GM20000 (cell line): Measurements from ENCODE around the gene MAVS.

ENCODE experiments used
- DNase-seq: peaks from one replicate; pipeline ENCODE4 v3.0.0; 2012; ENCODE audit warnings: low spot score
- CTCF ChIP-seq: IDR thresholded peaks from 2 replicates; pipeline ENCODE4 v1.5.1; 2012; ENCODE audit warnings: mild to moderate bottlenecking, control low read depth; ENCODE audit errors: extremely low read depth, missing control alignments

MAVS gene

GRCh38 chr20:3898639-3899038 lies 52.0 kb downstream of the MAVS start:
- DNase-seq = no peak
- no peak for TF ChIP-seq CTCF

- DNase-seq = no peak
- TF ChIP-seq CTCF = no peak
Measured at GRCh38 chr20:3900187-3900604, 53.6 kb downstream of the MAVS start.

GRCh38 chr20:3901028-3901705 lies 54.5 kb downstream of the MAVS start:
- no peak for TF ChIP-seq CTCF
- no peak for DNase-seq

- DNase-seq = no peak
- TF ChIP-seq CTCF = no peak
Measured at GRCh38 chr20:3901706-3902440, 55.2 kb downstream of the MAVS start.

- no peak for DNase-seq
- no peak for TF ChIP-seq CTCF
Measured at GRCh38 chr20:3902446-3902845, 55.8 kb downstream of the MAVS start.

GRCh38 chr20:3904224-3904623 lies 57.6 kb downstream of the MAVS start:
- TF ChIP-seq CTCF = no peak
- DNase-seq = no peak

GRCh38 chr20:3904857-3905256 lies 58.2 kb downstream of the MAVS start:
- no peak for DNase-seq
- TF ChIP-seq CTCF = no peak

- DNase-seq = peak; percentile 42
Measured at GRCh38 chr20:3906744-3907721, 60.4 kb downstream of the MAVS start.
